GM12873 (cell line): ENCODE data around the gene INIP.

Experiments used
- CTCF ChIP-seq: IDR thresholded peaks from 2 replicates; pipeline ENCODE4 v1.5.1; 2012; ENCODE audit warnings: low read depth, mild to moderate bottlenecking, moderate library complexity, low read length, control low read depth; ENCODE audit not compliant: insufficient read depth; ENCODE audit errors: missing control alignments

INIP gene

GRCh38 chr9:112664531-112664930 is 53.4 kb downstream of the INIP start:
- no peak for TF ChIP-seq CTCF

- TF ChIP-seq CTCF, result no peak
Measured at GRCh38 chr9:112663681-112664080, 54.2 kb downstream of the INIP start.

GRCh38 chr9:112659906-112660305 is 58.0 kb downstream of the INIP start:
- TF ChIP-seq CTCF, result no peak

- TF ChIP-seq CTCF, result no peak
Measured at GRCh38 chr9:112655668-112656067, 62.2 kb downstream of the INIP start.

- TF ChIP-seq CTCF, result no peak
Measured at GRCh38 chr9:112654282-112654681, 63.6 kb downstream of the INIP start.

GRCh38 chr9:112648624-112649023 is 69.3 kb downstream of the INIP start:
- no peak for TF ChIP-seq CTCF

GRCh38 chr9:112647596-112647995 is 70.3 kb downstream of the INIP start:
- TF ChIP-seq CTCF, result no peak

GRCh38 chr9:112642126-112642525 is 75.8 kb downstream of the INIP start:
- TF ChIP-seq CTCF, result no peak
